HepG2 (cell line): Measurements from ENCODE around the gene SLC1A4.

Experiments
- BRCA1 ChIP-seq: sonication (generic); formaldehyde crosslinking; IDR thresholded peaks from 2 replicates; pipeline ENCODE4 v1.4.0; 2020; ENCODE audit warnings: missing genetic modification reagents
- GATAD2A ChIP-seq: IDR thresholded peaks from 2 replicates; pipeline ENCODE4 v1.6.1; 2016
- NR1H2 ChIP-seq: sonication (generic); formaldehyde crosslinking; IDR thresholded peaks from 2 replicates; pipeline ENCODE4 v1.8.1; 2022; ENCODE audit warnings: low read depth, missing genetic modification reagents, borderline replicate concordance
- NR2C2 ChIP-seq: sonication (generic); formaldehyde crosslinking; IDR thresholded peaks from 2 replicates; pipeline ENCODE4 v1.4.0; 2020; ENCODE audit warnings: missing genetic modification reagents, mild to moderate bottlenecking, moderate library complexity, borderline replicate concordance
- POLR2AphosphoS5 ChIP-seq: IDR thresholded peaks from 2 replicates; pipeline ENCODE4 v1.6.1; 2012; ENCODE audit warnings: low read depth, low read length
- RARA ChIP-seq: IDR thresholded peaks from 2 replicates; pipeline ENCODE4 v1.6.1; 2016; ENCODE audit warnings: missing genetic modification reagents, missing compliant biosample characterization
- TAF1 ChIP-seq: sonication (generic); formaldehyde crosslinking; IDR thresholded peaks from 2 replicates; pipeline ENCODE4 v1.4.0; 2020; ENCODE audit warnings: missing genetic modification reagents
- WIZ ChIP-seq: sonication (generic); formaldehyde crosslinking; IDR thresholded peaks from 2 replicates; pipeline ENCODE4 v1.5.1; 2020; ENCODE audit warnings: mild to moderate bottlenecking, missing genetic modification reagents
- ZBTB7B ChIP-seq: sonication (generic); formaldehyde crosslinking; IDR thresholded peaks from 2 replicates; pipeline ENCODE4 v1.4.0; 2020; ENCODE audit warnings: missing genetic modification reagents
- ZBTB8A ChIP-seq: sonication (generic); formaldehyde crosslinking; IDR thresholded peaks from 2 replicates; pipeline ENCODE4 v1.4.0; 2020; ENCODE audit warnings: mild to moderate bottlenecking, low read depth, missing genetic modification reagents, borderline replicate concordance
- ZNF350 ChIP-seq: sonication (generic); formaldehyde crosslinking; IDR thresholded peaks from 2 replicates; pipeline ENCODE4 v1.4.0; 2020; ENCODE audit warnings: mild to moderate bottlenecking, low read depth, missing genetic modification reagents, borderline replicate concordance
- TF ChIP-seq, protein P1 (sequence below): sonication (generic); formaldehyde crosslinking; IDR thresholded peaks from 2 replicates; pipeline ENCODE4 v1.4.0; 2020; ENCODE audit warnings: low read depth, mild to moderate bottlenecking, missing genetic modification reagents
- TF ChIP-seq, protein P2 (sequence below): IDR thresholded peaks from 2 replicates; pipeline ENCODE4 v1.6.1; 2016; ENCODE audit warnings: low read depth, borderline replicate concordance
- TF ChIP-seq, protein P3 (sequence below): sonication (generic); formaldehyde crosslinking; IDR thresholded peaks from 2 replicates; pipeline ENCODE4 v1.4.0; 2020; ENCODE audit warnings: missing genetic modification reagents

DNA sequence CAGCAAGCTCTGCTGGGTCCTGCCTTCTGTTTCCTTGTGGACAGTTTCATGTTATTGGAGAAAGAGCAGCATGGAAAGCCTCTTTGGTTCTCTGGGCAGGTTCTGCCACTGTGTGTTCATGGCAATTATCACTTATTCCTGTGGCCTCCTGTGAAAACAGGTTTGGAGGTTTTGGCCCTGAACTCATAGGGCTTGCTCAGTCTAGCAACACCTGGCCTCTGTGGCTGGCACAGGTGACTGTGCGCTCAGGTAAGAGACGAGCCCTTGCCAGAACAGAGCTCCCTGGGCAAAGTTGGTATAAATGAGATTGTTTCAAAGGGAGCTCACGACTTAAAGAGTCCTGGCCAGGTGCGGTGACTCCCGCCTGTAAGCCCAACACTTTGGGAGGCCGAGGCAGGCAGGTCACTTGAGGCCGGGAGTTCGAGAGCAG lies 72.7 kb downstream of the SLC1A4 start:
- TF ChIP-seq, protein P1, sequence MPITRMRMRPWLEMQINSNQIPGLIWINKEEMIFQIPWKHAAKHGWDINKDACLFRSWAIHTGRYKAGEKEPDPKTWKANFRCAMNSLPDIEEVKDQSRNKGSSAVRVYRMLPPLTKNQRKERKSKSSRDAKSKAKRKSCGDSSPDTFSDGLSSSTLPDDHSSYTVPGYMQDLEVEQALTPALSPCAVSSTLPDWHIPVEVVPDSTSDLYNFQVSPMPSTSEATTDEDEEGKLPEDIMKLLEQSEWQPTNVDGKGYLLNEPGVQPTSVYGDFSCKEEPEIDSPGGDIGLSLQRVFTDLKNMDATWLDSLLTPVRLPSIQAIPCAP (CRISPR knock-in tag) = no peak
- TF ChIP-seq POLR2AphosphoS5 = no peak
- no peak for TF ChIP-seq ZNF350
- no peak for TF ChIP-seq ZBTB8A
- no peak for TF ChIP-seq RARA (CRISPR knock-in tag)
- no peak for TF ChIP-seq GATAD2A
- TF ChIP-seq, protein P2, sequence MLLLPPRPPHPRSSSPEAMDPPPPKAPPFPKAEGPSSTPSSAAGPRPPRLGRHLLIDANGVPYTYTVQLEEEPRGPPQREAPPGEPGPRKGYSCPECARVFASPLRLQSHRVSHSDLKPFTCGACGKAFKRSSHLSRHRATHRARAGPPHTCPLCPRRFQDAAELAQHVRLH = no peak
- no peak for TF ChIP-seq ZBTB7B (CRISPR knock-in tag)
- TF ChIP-seq, protein P3, sequence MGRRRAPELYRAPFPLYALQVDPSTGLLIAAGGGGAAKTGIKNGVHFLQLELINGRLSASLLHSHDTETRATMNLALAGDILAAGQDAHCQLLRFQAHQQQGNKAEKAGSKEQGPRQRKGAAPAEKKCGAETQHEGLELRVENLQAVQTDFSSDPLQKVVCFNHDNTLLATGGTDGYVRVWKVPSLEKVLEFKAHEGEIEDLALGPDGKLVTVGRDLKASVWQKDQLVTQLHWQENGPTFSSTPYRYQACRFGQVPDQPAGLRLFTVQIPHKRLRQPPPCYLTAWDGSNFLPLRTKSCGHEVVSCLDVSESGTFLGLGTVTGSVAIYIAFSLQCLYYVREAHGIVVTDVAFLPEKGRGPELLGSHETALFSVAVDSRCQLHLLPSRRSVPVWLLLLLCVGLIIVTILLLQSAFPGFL (CRISPR knock-in tag) = no peak
- no peak for TF ChIP-seq NR2C2
- no peak for TF ChIP-seq BRCA1 (CRISPR knock-in tag)
- TF ChIP-seq WIZ = no peak
- TF ChIP-seq NR1H2 (CRISPR knock-in tag) = no peak
- no peak for TF ChIP-seq TAF1
